ENCODE measurements around the gene SRMS.

GRCh38 chr20:63591786-63592355, 44.3 kb upstream of the SRMS start:
- TF ChIP-seq CTCF (IDR thresholded peaks at IDR 0.05 in 4 of 5, conservative IDR thresholded peaks at IDR 0.05 in 1 of 5) (no peak), POLR2A (IDR thresholded peaks at IDR 0.05) (no peak)

Data from gastrocnemius medialis (tissue), 4 donors.